ENCODE results near the gene WDR89.
A peak's percentile ranks its signal among the peaks of the same experiment; 100 is the strongest.

WDR89 gene

DNA sequence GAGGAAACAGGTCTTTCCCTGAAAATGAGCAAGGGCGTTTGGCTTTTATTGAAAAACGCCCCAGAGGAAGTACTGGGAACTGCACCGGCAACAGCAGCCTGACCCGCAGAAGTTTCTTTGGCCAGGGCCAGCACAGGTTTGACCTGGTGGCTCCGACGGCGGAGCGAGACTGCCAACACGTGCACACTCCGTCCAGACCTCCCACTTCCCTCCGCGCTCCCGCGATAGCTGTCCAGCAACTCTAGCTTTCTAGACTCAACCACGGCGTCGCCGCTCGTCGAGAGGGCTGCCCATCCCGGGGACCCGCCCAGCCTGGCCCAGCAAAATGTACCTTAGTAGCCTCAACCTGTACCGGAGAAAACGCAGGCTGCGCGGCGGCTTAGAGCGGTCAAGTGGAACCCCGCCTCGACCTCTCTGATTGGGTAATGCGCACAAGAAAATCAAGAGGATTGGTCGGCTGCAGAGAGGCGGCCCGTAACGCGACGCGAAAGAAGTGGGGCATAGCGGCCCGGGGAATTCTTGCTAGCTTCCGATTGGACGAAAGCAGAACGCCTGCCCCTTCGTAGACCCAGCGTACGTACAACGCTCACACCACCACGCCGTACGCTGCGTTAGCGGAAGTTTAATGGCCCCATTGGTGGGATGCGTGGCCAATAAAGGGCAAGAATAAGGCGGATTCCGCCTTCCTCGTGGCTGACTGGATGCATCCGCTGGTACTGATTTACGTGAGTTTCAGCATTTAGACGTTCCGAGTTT is at the start of gene WDR89:
WDR89 (minus strand) TSS at position 399 of the 756 bp plus-strand sequence. CDS start 41,929 bp downstream, outside the sequence.
- TF ChIP-seq ZNF274 (IDR thresholded peaks at IDR 0.05; ENCODE audit: low read depth, low read length) (no peak), SUZ12 (IDR thresholded peaks at IDR 0.05; ENCODE audit: extremely low read depth, insufficient read depth, insufficient read length) (no peak), YY1 (IDR thresholded peaks at IDR 0.05; ENCODE audit: insufficient read depth, insufficient read length) (no peak)
- peak; percentile 93 for DNase-seq (ENCODE audit: low read depth, low spot score)
- peak within 1 kb of the TSS; percentile 86 for H3K9ac ChIP-seq (ENCODE audit: insufficient read length, low read depth)
- H3K9me3 ChIP-seq (ENCODE audit: insufficient read depth, low read length): 0 out of 2 replicates have a peak, but pooled peaks cover 4% of the 10 kb centered on the region
- no peaks in the 10 kb centered on the region for H3K27me3 ChIP-seq (ENCODE audit: insufficient read depth, insufficient read length)
- no peaks in the 10 kb centered on the region for H3K4me1 ChIP-seq (ENCODE audit: insufficient read depth, insufficient read length)
- H3K36me3 ChIP-seq (ENCODE audit: insufficient read depth, insufficient read length, low read length): peaks cover 18% of the 10 kb centered on the region
- H3K4me3 ChIP-seq (ENCODE audit: insufficient read length, low read depth): peak within 1 kb of the TSS; percentile 68

GRCh38 chr14:63689132-63689531 is 47.5 kb upstream of the WDR89 start:
- no peak for DNase-seq (ENCODE audit: low read depth, low spot score)
- Histone ChIP-seq H3K4me3 (ENCODE audit: insufficient read length, low read depth) (no peak overlapping the region), H3K36me3 (ENCODE audit: insufficient read depth, insufficient read length, low read length) (no peaks in the 10 kb centered on the region), H3K9me3 (ENCODE audit: insufficient read depth, low read length) (no peaks in the 10 kb centered on the region), H3K9ac (ENCODE audit: insufficient read length, low read depth) (no peak overlapping the region), H3K4me1 (ENCODE audit: insufficient read depth, insufficient read length) (no peaks in the 10 kb centered on the region), H3K27me3 (ENCODE audit: insufficient read depth, insufficient read length) (no peaks in the 10 kb centered on the region)
- TF ChIP-seq YY1 (IDR thresholded peaks at IDR 0.05; ENCODE audit: insufficient read depth, insufficient read length): no peak
- no peak for TF ChIP-seq ZNF274 (IDR thresholded peaks at IDR 0.05; ENCODE audit: low read depth, low read length)
- TF ChIP-seq SUZ12 (IDR thresholded peaks at IDR 0.05; ENCODE audit: extremely low read depth, insufficient read depth, insufficient read length): no peak

- H3K4me1 ChIP-seq (ENCODE audit: insufficient read depth, insufficient read length): no peaks in the 10 kb centered on the region
- H3K36me3 ChIP-seq (ENCODE audit: insufficient read depth, insufficient read length, low read length): no peaks in the 10 kb centered on the region
- H3K4me3 ChIP-seq (ENCODE audit: insufficient read length, low read depth): no peak overlapping the region
Measured at GRCh38 chr14:63686926-63687325, 45.3 kb upstream of the WDR89 start.

GRCh38 chr14:63685401-63685800 is 43.7 kb upstream of the WDR89 start:
- no peaks in the 10 kb centered on the region for H3K36me3 ChIP-seq (ENCODE audit: insufficient read depth, insufficient read length, low read length)
- no peaks in the 10 kb centered on the region for H3K27me3 ChIP-seq (ENCODE audit: insufficient read depth, insufficient read length)
- H3K9me3 ChIP-seq (ENCODE audit: insufficient read depth, low read length): no peaks in the 10 kb centered on the region
- DNase-seq (ENCODE audit: low read depth, low spot score): no peak
- no peak overlapping the region for H3K9ac ChIP-seq (ENCODE audit: insufficient read length, low read depth)
- no peaks in the 10 kb centered on the region for H3K4me1 ChIP-seq (ENCODE audit: insufficient read depth, insufficient read length)
- H3K4me3 ChIP-seq (ENCODE audit: insufficient read length, low read depth): no peak overlapping the region
- TF ChIP-seq ZNF274 (IDR thresholded peaks at IDR 0.05; ENCODE audit: low read depth, low read length) (no peak), YY1 (IDR thresholded peaks at IDR 0.05; ENCODE audit: insufficient read depth, insufficient read length) (no peak), SUZ12 (IDR thresholded peaks at IDR 0.05; ENCODE audit: extremely low read depth, insufficient read depth, insufficient read length) (no peak)

More at GRCh38 chr14:63686926-63687325, 45.3 kb upstream of the WDR89 start:
- Histone ChIP-seq H3K27me3 (ENCODE audit: insufficient read depth, insufficient read length) (no peaks in the 10 kb centered on the region), H3K9ac (ENCODE audit: insufficient read length, low read depth) (no peak overlapping the region), H3K9me3 (ENCODE audit: insufficient read depth, low read length) (no peaks in the 10 kb centered on the region)
- no peak for DNase-seq (ENCODE audit: low read depth, low spot score)
- TF ChIP-seq ZNF274 (IDR thresholded peaks at IDR 0.05; ENCODE audit: low read depth, low read length) (no peak), SUZ12 (IDR thresholded peaks at IDR 0.05; ENCODE audit: extremely low read depth, insufficient read depth, insufficient read length) (no peak), YY1 (IDR thresholded peaks at IDR 0.05; ENCODE audit: insufficient read depth, insufficient read length) (no peak)

GRCh38 chr14:63682727-63683593 is 41.3 kb upstream of the WDR89 start:
- Histone ChIP-seq H3K27me3 (ENCODE audit: insufficient read depth, insufficient read length) (no peaks in the 10 kb centered on the region), H3K9me3 (ENCODE audit: insufficient read depth, low read length) (no peaks in the 10 kb centered on the region), H3K4me3 (ENCODE audit: insufficient read length, low read depth) (no peak overlapping the region), H3K9ac (ENCODE audit: insufficient read length, low read depth) (no peak overlapping the region), H3K4me1 (ENCODE audit: insufficient read depth, insufficient read length) (no peaks in the 10 kb centered on the region), H3K36me3 (ENCODE audit: insufficient read depth, insufficient read length, low read length) (no peaks in the 10 kb centered on the region)
- TF ChIP-seq ZNF274 (IDR thresholded peaks at IDR 0.05; ENCODE audit: low read depth, low read length) (no peak), YY1 (IDR thresholded peaks at IDR 0.05; ENCODE audit: insufficient read depth, insufficient read length) (no peak), SUZ12 (IDR thresholded peaks at IDR 0.05; ENCODE audit: extremely low read depth, insufficient read depth, insufficient read length) (no peak)
- DNase-seq (ENCODE audit: low read depth, low spot score): no peak

DNA sequence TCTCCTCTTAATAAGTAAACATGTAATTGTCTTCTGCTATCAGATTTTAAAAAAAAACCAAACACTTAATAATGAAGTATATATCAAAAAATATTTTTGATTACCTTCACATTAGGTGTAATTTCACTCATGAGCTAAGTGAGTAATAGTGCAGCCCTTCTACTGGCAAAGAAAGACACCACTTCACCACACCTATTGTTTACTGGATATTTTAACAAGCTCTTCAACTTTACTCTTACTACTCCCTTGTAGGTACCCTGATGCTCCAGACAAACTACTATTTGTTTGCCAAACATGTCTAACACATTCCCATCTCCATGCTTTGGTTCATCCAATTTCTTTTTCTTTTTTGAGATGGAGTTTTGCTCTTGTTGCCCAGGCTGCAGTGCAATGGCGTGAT is 36.9 kb upstream of the WDR89 start:
- no peaks in the 10 kb centered on the region for H3K27me3 ChIP-seq (ENCODE audit: insufficient read depth, insufficient read length)
- no peak overlapping the region for H3K4me3 ChIP-seq (ENCODE audit: insufficient read length, low read depth)
- TF ChIP-seq SUZ12 (IDR thresholded peaks at IDR 0.05; ENCODE audit: extremely low read depth, insufficient read depth, insufficient read length) (no peak), YY1 (IDR thresholded peaks at IDR 0.05; ENCODE audit: insufficient read depth, insufficient read length) (no peak), ZNF274 (IDR thresholded peaks at IDR 0.05; ENCODE audit: low read depth, low read length) (no peak)
- no peaks in the 10 kb centered on the region for H3K4me1 ChIP-seq (ENCODE audit: insufficient read depth, insufficient read length)
- no peaks in the 10 kb centered on the region for H3K36me3 ChIP-seq (ENCODE audit: insufficient read depth, insufficient read length, low read length)
- no peak for DNase-seq (ENCODE audit: low read depth, low spot score)
- no peak overlapping the region for H3K9ac ChIP-seq (ENCODE audit: insufficient read length, low read depth)
- H3K9me3 ChIP-seq (ENCODE audit: insufficient read depth, low read length): no peaks in the 10 kb centered on the region

DNA sequence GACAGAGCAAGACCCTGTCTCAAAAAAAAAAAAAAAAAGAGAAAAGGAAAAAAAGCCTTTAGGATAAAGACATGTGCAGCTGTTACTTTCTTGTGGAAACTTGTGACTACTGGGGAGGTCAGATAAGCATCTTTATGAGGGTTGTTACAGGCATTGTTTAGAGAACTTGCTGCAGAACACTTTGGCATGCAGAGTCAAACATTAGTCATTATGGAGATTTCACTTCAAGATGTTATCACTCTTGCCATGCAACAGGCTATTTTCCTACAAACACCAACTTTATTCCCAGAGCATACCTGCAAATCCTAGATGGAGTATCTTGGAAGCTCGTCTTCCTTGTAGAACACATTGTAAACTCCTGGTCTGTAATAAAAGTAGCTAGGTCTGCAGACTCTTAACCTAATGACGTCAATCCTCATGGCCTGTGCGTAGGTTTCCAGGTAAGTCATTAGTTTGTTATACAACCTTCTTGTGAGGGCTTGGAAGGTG is 36.3 kb upstream of the WDR89 start:
- DNase-seq (ENCODE audit: low read depth, low spot score): peak; percentile 32
- H3K36me3 ChIP-seq (ENCODE audit: insufficient read depth, insufficient read length, low read length): no peaks in the 10 kb centered on the region
- no peaks in the 10 kb centered on the region for H3K4me1 ChIP-seq (ENCODE audit: insufficient read depth, insufficient read length)
- no peak overlapping the region for H3K9ac ChIP-seq (ENCODE audit: insufficient read length, low read depth)
- H3K27me3 ChIP-seq (ENCODE audit: insufficient read depth, insufficient read length): no peaks in the 10 kb centered on the region
- no peak overlapping the region for H3K4me3 ChIP-seq (ENCODE audit: insufficient read length, low read depth)
- H3K9me3 ChIP-seq (ENCODE audit: insufficient read depth, low read length): no peaks in the 10 kb centered on the region
- no peak for TF ChIP-seq SUZ12 (IDR thresholded peaks at IDR 0.05; ENCODE audit: extremely low read depth, insufficient read depth, insufficient read length)
- TF ChIP-seq ZNF274 (IDR thresholded peaks at IDR 0.05; ENCODE audit: low read depth, low read length): no peak
- no peak for TF ChIP-seq YY1 (IDR thresholded peaks at IDR 0.05; ENCODE audit: insufficient read depth, insufficient read length)

Data from NT2/D1 (cell line).